IMR-90 (cell line): ENCODE measurements around the gene GUCY2C. TPM values are rescaled to one million over a fixed set of nuclear protein-coding genes. Genes with fewer than 3 reads are reported as not detected.

Source experiments
- polyA plus RNA-seq, 3 experiments: library from polyadenylated mRNA; depleted of rRNA; stranded (reverse); fragments of >200 nt; gene quantifications; 2 replicates each; pipeline ENCODE4 v1.2.3, GENCODE V29; 2012; ENCODE audit warnings: low replicate concordance in 1 of 3
- total RNA-seq: library from RNA; depleted of rRNA; stranded (reverse); fragments of >200 nt; gene quantifications from 2 replicates; pipeline ENCODE4 v1.2.3, GENCODE V29; 2012; rRNA removed

Gene GUCY2C
- total and polyA plus RNA-seq, 2 of the 4 experiments (the other 2 are of a cell fraction), result not detected

Other genes starting within 250 kb of the GUCY2C start
- under 0.01 TPM in 1 of 2 replicates, not detected in the other for gene PLBD1, start 128.7 kb downstream of the GUCY2C start, total RNA-seq
- gene PLBD1, start 128.7 kb downstream of the GUCY2C start, polyA plus RNA-seq (2012; rRNA removed), result not detected in 2 replicates
- gene WBP11, start 106.9 kb upstream of the GUCY2C start, total RNA-seq, result 2.5 and 3.9 TPM in 2 replicates
- gene WBP11, start 106.9 kb upstream of the GUCY2C start, polyA plus RNA-seq (2012; rRNA removed), result 18.1 and 18.3 TPM in 2 replicates
- gene C12orf60, start 107.1 kb upstream of the GUCY2C start, total RNA-seq, result 1.1 TPM in 2 replicates
- 0.57 and 1.1 TPM in 2 replicates for gene C12orf60, start 107.1 kb upstream of the GUCY2C start, polyA plus RNA-seq (2012; rRNA removed)
- gene SMCO3, start 117.6 kb upstream of the GUCY2C start, total RNA-seq, result under 0.01 TPM in 2 replicates
- 0.07 TPM in 1 of 2 replicates, not detected in the other for gene SMCO3, start 117.6 kb upstream of the GUCY2C start, polyA plus RNA-seq (2012; rRNA removed)
- gene ART4, start 146.9 kb upstream of the GUCY2C start, total RNA-seq, result not detected in 2 replicates
- not detected in 2 replicates for gene ART4, start 146.9 kb upstream of the GUCY2C start, polyA plus RNA-seq (2012; rRNA removed)
- 0.56 and 1.4 TPM in 2 replicates for gene MGP, start 189.3 kb upstream of the GUCY2C start, total RNA-seq
- gene MGP, start 189.3 kb upstream of the GUCY2C start, polyA plus RNA-seq (2012; rRNA removed), result 1.9 and 2.7 TPM in 2 replicates
- not detected in 2 replicates for gene ERP27, start 241.9 kb upstream of the GUCY2C start, total RNA-seq
- gene ERP27, start 241.9 kb upstream of the GUCY2C start, polyA plus RNA-seq (2012; rRNA removed), result not detected in 2 replicates